OCI-LY1 (cell line): ENCODE measurements around the gene GPR183.

ENCODE experiments used
- CTCF ChIP-seq: fragments of 200-600 bp; sonication (generic), shearing (Covaris generic); IDR thresholded peaks from 2 replicates; pipeline ENCODE4 v1.5.1; 2017; ENCODE audit warnings: mild to moderate bottlenecking, antibody characterized with exemption, low read length, moderate library complexity, mixed read lengths
- EZH2 ChIP-seq: fragments of 200-600 bp; sonication (generic), shearing (Covaris generic); IDR thresholded peaks from 2 replicates; pipeline ENCODE4 v1.8.0; 2017; ENCODE audit warnings: borderline replicate concordance, mixed run types, mild to moderate bottlenecking, antibody characterized with exemption, low read length, moderate library complexity, mixed read lengths

- TF ChIP-seq CTCF (no peak), EZH2 (no peak)
Observed at GRCh38 chr13:99316657-99317256, 9.6 kb upstream of the GPR183 start.
